BLaER1 (cell line): ENCODE results near the gene LMTK2.

Source experiments
- H3K27ac ChIP-seq: shearing (Covaris generic); formaldehyde crosslinking; 2 replicates; pipeline ENCODE4 v1.8.1; 2022
- H3K27me3 ChIP-seq: shearing (Covaris generic); formaldehyde crosslinking; 2 replicates; pipeline ENCODE4 v1.8.1; 2022
- H3K36me3 ChIP-seq: shearing (Covaris generic); formaldehyde crosslinking; 2 replicates; pipeline ENCODE4 v1.8.1; 2022
- H3K4me1 ChIP-seq: shearing (Covaris generic); formaldehyde crosslinking; 2 replicates; pipeline ENCODE4 v1.8.1; 2022
- H3K4me2 ChIP-seq: shearing (Covaris generic); formaldehyde crosslinking; 2 replicates; pipeline ENCODE4 v1.8.1; 2022
- H3K4me3 ChIP-seq: shearing (Covaris generic); formaldehyde crosslinking; 2 replicates; pipeline ENCODE4 v1.8.1; 2022
- H3K9ac ChIP-seq: shearing (Covaris generic); formaldehyde crosslinking; 2 replicates; pipeline ENCODE4 v1.8.1; 2022
- H3K9me3 ChIP-seq: shearing (Covaris generic); formaldehyde crosslinking; 2 replicates; pipeline ENCODE4 v1.8.1; 2022
- H4K20me1 ChIP-seq: shearing (Covaris generic); formaldehyde crosslinking; 2 replicates; pipeline ENCODE4 v1.8.1; 2022
- Cebpa-rat ChIP-seq: shearing (Covaris generic); IDR thresholded peaks from 2 replicates; pipeline ENCODE4 v1.8.1; 2022

LMTK2 gene

GRCh38 chr7:98185101-98185500 is 78.4 kb downstream of the LMTK2 start:
- TF ChIP-seq Cebpa-rat = no peak

GRCh38 chr7:98186452-98187137 is 79.9 kb downstream of the LMTK2 start:
- TF ChIP-seq Cebpa-rat = no peak
- Histone ChIP-seq H3K9ac (no peak overlapping the region), H3K27me3 (no peaks in the 10 kb centered on the region), H4K20me1 (no peaks in the 10 kb centered on the region), H3K4me3 (no peak overlapping the region), H3K9me3 (peaks cover 11% of the 10 kb centered on the region; the same call in 1 of the 2 replicates), H3K27ac (no peak overlapping the region), H3K4me2 (no peak overlapping the region), H3K36me3 (peaks cover 62% of the 10 kb centered on the region), H3K4me1 (peaks cover 9% of the 10 kb centered on the region)

More at GRCh38 chr7:98185101-98185500, 78.4 kb downstream of the LMTK2 start:
- Histone ChIP-seq H3K9me3 (peaks cover 11% of the 10 kb centered on the region; the same call in 1 of the 2 replicates), H3K9ac (no peak overlapping the region), H3K4me2 (no peak overlapping the region), H3K4me3 (no peak overlapping the region), H3K27ac (no peak overlapping the region), H4K20me1 (no peaks in the 10 kb centered on the region), H3K27me3 (no peaks in the 10 kb centered on the region), H3K36me3 (peaks cover 47% of the 10 kb centered on the region), H3K4me1 (peaks cover 9% of the 10 kb centered on the region)

- H3K9ac ChIP-seq = no peak overlapping the region
- no peak overlapping the region for H3K4me2 ChIP-seq
- no peak for TF ChIP-seq Cebpa-rat
- H3K4me1 ChIP-seq = peaks cover 9% of the 10 kb centered on the region
- no peak overlapping the region for H3K27ac ChIP-seq
- no peaks in the 10 kb centered on the region for H4K20me1 ChIP-seq
- no peak overlapping the region for H3K4me3 ChIP-seq
- no peaks in the 10 kb centered on the region for H3K27me3 ChIP-seq
- H3K9me3 ChIP-seq = peaks cover 11% of the 10 kb centered on the region; the same call in 1 of the 2 replicates
- peaks cover 68% of the 10 kb centered on the region for H3K36me3 ChIP-seq
These were observed 80.5 kb downstream of the LMTK2 start for GRCh38 chr7:98187138-98187502.

GRCh38 chr7:98189559-98189958 is 82.9 kb downstream of the LMTK2 start:
- no peaks in the 10 kb centered on the region for H3K27me3 ChIP-seq
- no peak for TF ChIP-seq Cebpa-rat
- no peak overlapping the region for H3K27ac ChIP-seq
- peak overlapping the region; percentile 31 for H3K4me2 ChIP-seq
- no peaks in the 10 kb centered on the region for H4K20me1 ChIP-seq
- peaks cover 11% of the 10 kb centered on the region; the same call in 1 of the 2 replicates for H3K9me3 ChIP-seq
- no peak overlapping the region for H3K9ac ChIP-seq
- peaks cover 77% of the 10 kb centered on the region for H3K36me3 ChIP-seq
- H3K4me3 ChIP-seq = no peak overlapping the region
- H3K4me1 ChIP-seq = peaks cover 9% of the 10 kb centered on the region

GRCh38 chr7:98191668-98192431 is 85.2 kb downstream of the LMTK2 start:
- no peak overlapping the region for H3K4me2 ChIP-seq
- H3K4me3 ChIP-seq = no peak overlapping the region
- no peak overlapping the region for H3K9ac ChIP-seq
- H3K9me3 ChIP-seq = peaks cover 11% of the 10 kb centered on the region; the same call in 1 of the 2 replicates
- H4K20me1 ChIP-seq = peaks cover 22% of the 10 kb centered on the region
- TF ChIP-seq Cebpa-rat = no peak
- H3K36me3 ChIP-seq = peaks cover 96% of the 10 kb centered on the region
- H3K27me3 ChIP-seq = no peaks in the 10 kb centered on the region
- H3K4me1 ChIP-seq = peaks cover 9% of the 10 kb centered on the region
- H3K27ac ChIP-seq = no peak overlapping the region

GRCh38 chr7:98192781-98193457 is 86.3 kb downstream of the LMTK2 start:
- H3K27me3 ChIP-seq = no peaks in the 10 kb centered on the region
- H3K36me3 ChIP-seq = peaks cover 94% of the 10 kb centered on the region
- no peak for TF ChIP-seq Cebpa-rat
- H3K4me2 ChIP-seq = no peak overlapping the region
- no peak overlapping the region for H3K27ac ChIP-seq
- H3K4me3 ChIP-seq = no peak overlapping the region
- peaks cover 11% of the 10 kb centered on the region; the same call in 1 of the 2 replicates for H3K9me3 ChIP-seq
- no peak overlapping the region for H3K9ac ChIP-seq
- peaks cover 9% of the 10 kb centered on the region for H3K4me1 ChIP-seq
- H4K20me1 ChIP-seq = peaks cover 32% of the 10 kb centered on the region

- peaks cover 39% of the 10 kb centered on the region for H4K20me1 ChIP-seq
- H3K4me2 ChIP-seq = no peak overlapping the region
- H3K4me1 ChIP-seq = peaks cover 9% of the 10 kb centered on the region
- H3K36me3 ChIP-seq = peaks cover 94% of the 10 kb centered on the region
- no peak overlapping the region for H3K27ac ChIP-seq
- H3K9me3 ChIP-seq = peaks cover 13% of the 10 kb centered on the region; the same call in 1 of the 2 replicates
- no peak for TF ChIP-seq Cebpa-rat
- H3K9ac ChIP-seq = no peak overlapping the region
- H3K27me3 ChIP-seq = no peaks in the 10 kb centered on the region
- H3K4me3 ChIP-seq = no peak overlapping the region
These were observed 87.0 kb downstream of the LMTK2 start for GRCh38 chr7:98193474-98194180.

- H3K9me3 ChIP-seq = peaks cover 9% of the 10 kb centered on the region; the same call in 1 of the 2 replicates
- no peak overlapping the region for H3K9ac ChIP-seq
- no peak overlapping the region for H3K4me2 ChIP-seq
- TF ChIP-seq Cebpa-rat = no peak
- no peaks in the 10 kb centered on the region for H3K27me3 ChIP-seq
- no peak overlapping the region for H3K27ac ChIP-seq
- H3K4me1 ChIP-seq = peaks cover 7% of the 10 kb centered on the region
- H3K4me3 ChIP-seq = no peak overlapping the region
- peaks cover 41% of the 10 kb centered on the region for H4K20me1 ChIP-seq
- peaks cover 89% of the 10 kb centered on the region for H3K36me3 ChIP-seq
These were observed 87.5 kb downstream of the LMTK2 start for GRCh38 chr7:98194186-98194585.

GRCh38 chr7:98194672-98195457 is 88.2 kb downstream of the LMTK2 start:
- H3K36me3 ChIP-seq = peaks cover 83% of the 10 kb centered on the region
- H3K4me1 ChIP-seq = peaks cover under 1% of the 10 kb centered on the region
- H4K20me1 ChIP-seq = peaks cover 48% of the 10 kb centered on the region
- H3K27me3 ChIP-seq = no peaks in the 10 kb centered on the region
- H3K27ac ChIP-seq = no peak overlapping the region
- H3K4me3 ChIP-seq = no peak overlapping the region
- no peak for TF ChIP-seq Cebpa-rat
- H3K4me2 ChIP-seq = no peak overlapping the region
- H3K9ac ChIP-seq = no peak overlapping the region
- H3K9me3 ChIP-seq = peaks cover 7% of the 10 kb centered on the region; the same call in 1 of the 2 replicates
